HG03565 (cell line): ENCODE measurements around the gene KRT5.

Experiments used
- ATAC-seq: cut with Tn5 transposase; IDR thresholded peaks from one replicate; pipeline ENCODE4 v1.9.1; 2021; ENCODE audit warnings: mild to moderate bottlenecking, moderate library complexity; ENCODE audit not compliant: unreplicated experiment

Gene KRT5

DNA sequence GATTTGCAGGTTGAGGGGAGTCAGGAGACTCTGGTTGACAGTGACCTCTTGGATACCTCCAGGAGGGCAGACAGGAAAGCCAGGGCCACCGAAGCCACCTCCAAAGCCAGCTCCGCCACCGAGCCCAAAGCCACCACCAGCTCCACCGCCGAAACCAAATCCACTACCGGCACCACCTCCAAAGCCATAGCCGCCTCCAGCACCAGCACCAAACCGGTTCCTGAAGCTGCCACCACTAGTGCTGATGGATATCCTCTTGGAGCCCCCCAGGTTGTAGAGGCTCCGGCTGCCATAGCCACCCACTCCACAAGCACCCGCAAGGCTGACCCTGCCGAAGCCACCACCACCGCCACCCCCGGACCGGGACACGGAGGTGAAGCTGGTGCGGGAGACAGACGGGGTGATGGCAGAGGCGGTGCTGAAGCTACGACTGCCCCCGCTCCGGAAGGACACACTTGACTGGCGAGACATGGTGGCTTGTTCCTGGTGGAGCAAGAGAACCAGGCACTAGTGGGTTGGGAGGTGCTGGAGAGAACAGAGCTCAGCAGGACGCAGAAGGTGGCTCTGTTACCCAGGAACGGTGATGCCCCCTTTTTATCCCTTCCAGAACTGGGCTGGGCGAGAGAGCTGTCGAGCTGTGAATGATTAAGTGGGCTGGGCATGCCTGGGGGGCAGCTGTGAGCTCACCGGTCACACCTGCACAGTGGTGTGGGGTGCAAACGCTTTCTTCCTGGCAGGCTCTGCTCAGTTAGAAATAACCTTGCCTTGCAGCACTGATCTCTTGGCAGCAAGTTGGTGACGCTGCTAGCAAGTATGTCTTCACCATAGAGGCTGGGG, at the start of gene KRT5:
TSS of gene KRT5 (minus strand) at position 569 of the 837 bp plus-strand sequence. CDS start at position 471, 98 bp downstream.
- no peak for ATAC-seq

GRCh38 chr12:52568111-52568510, 47.9 kb upstream of the KRT5 start:
- no peak for ATAC-seq

GRCh38 chr12:52566847-52567291, 46.7 kb upstream of the KRT5 start:
- no peak for ATAC-seq

DNA sequence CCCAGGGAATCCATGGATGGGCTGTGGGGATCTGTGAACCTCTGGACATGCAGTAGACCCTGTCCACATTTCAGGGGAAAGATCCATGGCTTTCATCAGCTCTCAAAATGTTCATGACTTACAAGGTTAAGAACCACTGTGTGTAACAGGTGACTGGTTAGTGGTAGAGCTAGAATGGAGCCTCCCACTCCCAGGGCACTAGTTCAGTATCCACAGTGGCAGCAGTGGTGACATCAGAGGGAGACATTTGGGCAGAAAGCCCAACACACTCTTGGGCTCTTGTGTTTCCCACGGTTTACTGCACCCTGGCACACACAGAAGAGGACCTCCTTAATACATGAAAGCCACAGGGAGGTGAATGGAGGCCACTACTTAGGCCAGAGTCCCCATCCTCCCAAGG, 44.4 kb upstream of the KRT5 start:
- no peak for ATAC-seq

- ATAC-seq: no peak
These were observed 41.8 kb upstream of the KRT5 start for GRCh38 chr12:52561880-52562449.

- no peak for ATAC-seq
These were observed 39.8 kb upstream of the KRT5 start for GRCh38 chr12:52559979-52560378.

GRCh38 chr12:52558781-52559445, 38.7 kb upstream of the KRT5 start:
- ATAC-seq: no peak

DNA sequence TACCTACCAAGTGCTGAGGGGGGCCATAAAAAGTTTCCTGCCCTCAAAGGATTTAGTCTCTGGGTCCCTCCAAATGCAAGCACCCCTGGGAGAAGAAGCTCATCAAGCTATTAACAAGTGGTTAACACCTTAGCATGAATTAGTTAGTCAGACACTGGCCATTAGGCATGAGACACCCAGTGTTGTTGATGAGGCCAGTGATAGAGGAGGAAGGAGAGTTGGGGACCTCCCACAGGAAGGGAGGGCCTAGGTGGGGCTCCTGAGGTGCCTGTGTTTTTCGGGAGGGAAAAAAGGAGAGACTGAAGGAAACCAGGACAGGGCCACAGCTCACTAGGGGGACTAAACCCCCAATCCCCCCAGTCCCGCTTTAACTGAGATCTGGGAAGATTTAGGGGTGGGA, 37.3 kb upstream of the KRT5 start:
- no peak for ATAC-seq

DNA sequence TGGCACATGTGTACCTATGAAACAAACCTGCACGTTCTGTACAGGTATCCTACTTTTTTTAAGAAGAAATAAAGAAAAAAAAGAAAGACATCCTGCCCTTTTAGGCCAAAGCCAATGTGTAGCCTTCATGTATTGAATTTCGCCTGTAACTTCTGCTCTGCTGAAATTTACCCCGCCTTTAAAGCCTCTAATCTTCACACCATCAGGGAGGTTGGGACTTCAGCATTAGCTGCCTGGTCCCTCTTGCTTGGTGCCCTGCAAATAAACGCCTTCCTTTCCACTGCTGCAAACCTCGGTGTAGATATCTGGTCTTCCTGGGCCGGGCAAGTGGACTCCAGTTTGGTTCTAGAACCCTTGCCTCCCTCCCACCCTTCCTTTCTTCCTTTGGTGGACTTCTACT, 35.4 kb upstream of the KRT5 start:
- no peak for ATAC-seq

DNA sequence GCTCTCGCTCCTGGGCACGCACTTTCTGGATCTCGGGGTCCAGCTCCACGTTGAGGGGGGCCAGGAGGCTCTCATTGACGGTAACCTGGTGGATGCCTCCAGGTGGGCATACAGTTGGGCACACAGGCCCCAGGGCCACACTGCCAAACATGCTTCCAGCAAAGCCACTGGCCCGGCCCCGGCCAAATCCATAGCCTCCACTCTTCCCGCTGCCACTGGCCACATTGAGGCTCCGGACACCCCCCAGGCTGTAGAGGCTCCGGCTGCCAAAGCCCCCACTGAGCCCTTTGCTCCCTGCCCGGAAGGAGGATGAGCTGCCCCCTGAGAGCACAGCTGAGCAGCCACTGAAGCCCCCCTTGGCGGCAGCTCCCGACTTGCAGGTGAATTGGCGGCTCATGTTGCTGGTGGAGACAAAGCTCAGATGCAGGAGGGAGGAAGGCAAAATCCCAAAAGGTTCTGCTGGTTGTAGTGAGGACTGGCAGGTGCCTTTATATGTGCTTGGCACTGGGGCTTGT, 32.5 kb upstream of the KRT5 start, which contains the start of gene KRT71:
TSS of gene KRT71 (minus strand) at position 465 of the 515 bp plus-strand sequence. CDS start at position 397, 68 bp downstream.
- ATAC-seq: no peak

DNA sequence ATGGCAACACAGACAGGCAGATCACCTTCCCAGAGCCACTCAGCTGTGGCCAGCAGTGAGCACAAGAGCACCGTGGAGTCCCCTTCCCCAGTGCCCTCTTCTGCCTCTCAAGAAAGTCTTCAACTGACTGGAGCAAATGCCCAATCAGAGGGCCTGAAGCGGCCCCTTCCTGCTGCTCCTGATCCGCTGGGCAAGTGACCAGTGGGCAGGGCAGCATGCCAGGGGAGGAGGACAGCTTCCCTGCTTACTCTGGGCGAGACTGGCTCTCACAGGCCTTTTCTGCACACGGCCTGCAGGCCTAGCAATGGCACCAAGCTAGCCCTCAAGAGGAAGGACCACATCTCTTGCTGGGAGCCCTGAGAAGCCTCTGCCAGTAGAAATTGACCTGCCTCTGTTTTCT, 31.9 kb upstream of the KRT5 start:
- no peak for ATAC-seq

GRCh38 chr12:52551216-52551865, 31.1 kb upstream of the KRT5 start:
- no peak for ATAC-seq

DNA sequence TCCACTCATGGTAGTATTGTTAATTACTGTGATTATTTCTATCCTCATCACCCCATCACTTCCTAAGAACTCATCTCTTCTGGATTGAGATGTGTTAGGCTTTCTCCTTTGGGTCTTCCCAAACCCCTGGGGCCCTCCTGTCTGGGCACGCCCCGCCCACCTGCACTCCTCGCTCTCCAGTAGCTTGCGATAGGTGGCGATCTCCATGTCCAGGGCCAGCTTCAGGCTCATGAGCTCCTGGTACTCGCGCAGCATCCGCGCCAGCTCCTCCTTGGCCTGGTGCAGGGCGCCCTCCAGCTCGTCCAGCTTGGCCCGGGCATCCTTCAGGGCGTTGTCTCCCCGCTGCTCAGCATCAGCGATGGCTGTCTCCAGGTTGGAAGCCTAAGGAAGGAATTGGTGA, 25.9 kb upstream of the KRT5 start:
- no peak for ATAC-seq

- ATAC-seq: no peak
These were observed 24.0 kb upstream of the KRT5 start for GRCh38 chr12:52543985-52544883.

- no peak for ATAC-seq
These were observed 22.7 kb upstream of the KRT5 start for GRCh38 chr12:52542785-52543318.

GRCh38 chr12:52542157-52542556, 22.0 kb upstream of the KRT5 start:
- no peak for ATAC-seq

GRCh38 chr12:52541709-52542108, 21.5 kb upstream of the KRT5 start:
- no peak for ATAC-seq

- no peak for ATAC-seq
These were observed 20.3 kb upstream of the KRT5 start for GRCh38 chr12:52540531-52540930.

DNA sequence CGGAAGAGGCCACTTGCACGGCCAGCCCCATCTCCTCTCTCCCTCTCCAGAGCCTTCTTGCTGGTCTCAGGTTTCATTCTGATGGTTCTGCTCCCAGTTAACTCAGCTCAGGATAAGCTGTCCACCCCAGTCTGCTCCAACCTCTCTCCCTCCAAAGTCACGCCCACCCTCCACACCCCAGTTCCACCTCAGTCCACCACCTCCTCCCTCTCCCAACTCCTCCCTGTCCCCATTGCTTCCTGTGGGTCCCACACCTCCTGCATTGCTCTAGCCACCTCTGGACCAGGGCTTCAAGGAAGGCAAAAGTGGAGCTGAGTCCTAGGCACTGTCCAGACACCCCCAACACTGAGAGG, 19.6 kb upstream of the KRT5 start:
- no peak for ATAC-seq
